Mucosa of stomach (tissue), 1 donor: Measurements from ENCODE around the gene FRMD4A.

Experiments used
- H3K27me3 ChIP-seq: one replicate; pipeline ENCODE4 v1.7.0; 2013; ENCODE audit warnings: mild to moderate bottlenecking, low read length; ENCODE audit not compliant: control insufficient read depth, insufficient read depth
- H3K36me3 ChIP-seq: one replicate; pipeline ENCODE4 v1.7.0; 2013; ENCODE audit warnings: low read length; ENCODE audit not compliant: control insufficient read depth, insufficient read depth
- H3K4me1 ChIP-seq: one replicate; pipeline ENCODE4 v1.7.0; 2013; ENCODE audit warnings: mild to moderate bottlenecking, low read length; ENCODE audit not compliant: control insufficient read depth, insufficient read depth
- H3K4me3 ChIP-seq: one replicate; pipeline ENCODE4 v1.7.0; 2013; ENCODE audit warnings: low read length
- H3K9ac ChIP-seq: one replicate; pipeline ENCODE4 v1.7.0; 2013; ENCODE audit warnings: mild to moderate bottlenecking, low read length, moderate library complexity
- H3K9me3 ChIP-seq: one replicate; pipeline ENCODE4 v1.7.0; 2013; ENCODE audit warnings: mild to moderate bottlenecking, low read length, moderate library complexity; ENCODE audit not compliant: control insufficient read depth
- donor health status: Pancreatic carcinoma.

Gene FRMD4A

DNA sequence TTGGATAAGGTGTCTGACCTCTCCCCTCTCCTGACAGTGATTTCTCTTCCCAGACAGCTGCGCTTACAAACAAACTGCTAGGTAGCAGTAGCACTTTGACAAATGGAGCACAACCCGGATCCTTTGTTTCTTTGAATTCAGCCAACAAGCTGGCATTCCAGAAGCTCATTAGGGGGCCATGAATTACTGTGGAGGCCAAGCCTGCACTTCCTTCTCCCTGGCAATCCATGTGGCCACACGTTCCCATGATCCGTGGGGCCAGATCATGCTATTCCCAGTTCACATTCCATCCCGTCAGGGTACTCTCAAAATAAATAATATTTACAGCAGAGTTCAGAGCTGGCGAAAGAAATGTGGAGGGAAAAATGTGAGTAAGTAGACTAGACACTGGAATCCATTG, 571.6 kb downstream of the FRMD4A start:
- no peak overlapping the region for H3K9ac ChIP-seq
- H3K36me3 ChIP-seq: no peaks in the 10 kb centered on the region
- no peaks in the 10 kb centered on the region for H3K9me3 ChIP-seq
- H3K4me3 ChIP-seq: no peak overlapping the region
- no peaks in the 10 kb centered on the region for H3K27me3 ChIP-seq
- H3K4me1 ChIP-seq: no peaks in the 10 kb centered on the region

DNA sequence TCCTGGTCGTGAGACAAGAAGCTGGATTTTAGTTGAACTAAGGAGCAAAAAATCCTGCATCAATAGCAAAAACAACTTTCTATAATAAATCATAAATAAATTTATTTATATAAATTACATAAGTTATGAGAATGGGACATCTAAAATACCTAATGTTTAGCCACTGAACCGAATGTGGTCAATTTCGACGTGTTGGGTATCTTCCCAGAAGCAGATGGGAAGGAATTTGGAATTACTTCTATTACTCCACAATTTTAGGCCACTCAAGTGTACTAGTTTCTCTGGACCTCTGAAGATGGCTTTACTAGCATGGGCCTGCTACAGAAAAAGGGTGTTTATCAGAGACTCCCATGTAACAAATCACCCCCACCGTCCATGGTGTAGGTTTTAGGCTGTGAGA, 572.0 kb downstream of the FRMD4A start:
- Histone ChIP-seq H3K4me1 (no peaks in the 10 kb centered on the region), H3K4me3 (no peak overlapping the region), H3K36me3 (no peaks in the 10 kb centered on the region), H3K27me3 (no peaks in the 10 kb centered on the region), H3K9me3 (no peaks in the 10 kb centered on the region), H3K9ac (no peak overlapping the region)

DNA sequence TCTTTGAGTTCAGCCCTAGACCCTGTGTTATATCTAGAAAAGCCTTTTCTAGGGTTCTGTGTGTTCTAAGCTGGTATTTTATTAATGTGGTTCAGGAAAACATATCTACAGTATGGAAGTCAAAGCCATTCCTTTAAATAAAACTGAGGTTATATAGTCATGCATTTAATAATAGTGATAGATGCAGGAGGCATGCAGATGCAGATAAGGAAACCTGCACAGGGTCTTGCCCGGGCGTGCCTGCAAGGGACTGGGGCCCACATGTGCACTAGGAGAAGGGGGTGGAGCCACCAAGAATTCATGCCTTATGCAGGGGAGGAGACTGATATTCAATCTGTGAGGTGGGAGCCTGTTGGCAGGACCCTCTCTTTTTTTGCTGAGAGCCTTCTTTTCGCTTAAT, 572.4 kb downstream of the FRMD4A start:
- H3K36me3 ChIP-seq: no peaks in the 10 kb centered on the region
- no peaks in the 10 kb centered on the region for H3K9me3 ChIP-seq
- no peak overlapping the region for H3K4me3 ChIP-seq
- H3K4me1 ChIP-seq: no peaks in the 10 kb centered on the region
- no peaks in the 10 kb centered on the region for H3K27me3 ChIP-seq
- no peak overlapping the region for H3K9ac ChIP-seq

DNA sequence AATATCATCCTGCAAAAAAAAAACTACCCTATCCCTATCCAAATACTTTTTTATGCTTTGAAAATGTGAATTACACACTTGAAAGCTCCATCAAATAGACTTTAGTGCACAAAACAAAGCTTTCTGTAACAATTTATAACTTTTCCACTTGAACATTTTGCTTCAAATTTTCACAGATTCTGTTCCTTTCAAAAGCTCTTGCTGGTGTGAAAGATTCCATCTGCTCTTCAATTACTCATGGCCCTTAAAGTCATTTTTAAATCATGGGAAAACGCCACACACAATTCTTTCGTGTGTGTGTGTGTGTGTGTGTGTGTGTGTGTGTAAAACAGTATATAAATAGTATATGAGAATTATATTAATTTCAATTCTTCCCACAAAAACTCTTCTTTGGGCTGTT, 576.4 kb downstream of the FRMD4A start:
- Histone ChIP-seq H3K4me3 (no peak overlapping the region), H3K9me3 (no peaks in the 10 kb centered on the region), H3K9ac (no peak overlapping the region)

DNA sequence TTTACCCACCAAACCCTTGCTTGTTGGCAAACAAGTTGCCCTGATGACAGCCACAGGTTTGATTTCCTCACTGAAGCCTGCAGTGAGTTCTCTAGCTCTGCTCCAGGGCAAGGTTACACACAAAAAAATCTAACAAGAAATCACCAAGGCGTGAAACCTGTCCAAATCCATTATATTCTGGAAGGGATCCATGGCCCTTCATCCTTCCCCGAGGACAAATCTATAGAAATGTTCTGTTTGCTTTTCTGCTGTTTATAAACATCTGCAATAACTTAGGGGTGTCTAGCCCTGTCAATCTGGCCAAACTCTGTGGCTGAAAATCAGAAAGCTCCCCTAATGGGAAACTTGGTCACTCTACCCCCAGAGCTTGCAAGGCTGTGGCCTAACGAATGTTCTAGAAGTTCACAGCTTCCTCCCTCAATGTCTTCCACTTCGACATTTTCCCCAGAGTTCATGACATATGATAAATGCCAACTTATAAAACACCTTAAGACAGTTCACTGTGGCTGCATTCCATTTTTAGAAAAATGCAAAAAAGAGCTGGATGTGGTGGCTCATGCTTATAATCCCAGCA, 579.4 kb downstream of the FRMD4A start:
- no peaks in the 10 kb centered on the region for H3K36me3 ChIP-seq
- no peaks in the 10 kb centered on the region for H3K4me1 ChIP-seq
- H3K9me3 ChIP-seq: no peaks in the 10 kb centered on the region
- no peak overlapping the region for H3K4me3 ChIP-seq
- H3K9ac ChIP-seq: no peak overlapping the region
- H3K27me3 ChIP-seq: no peaks in the 10 kb centered on the region

More for the DNA sequence above, 576.4 kb downstream of the FRMD4A start:
- H3K36me3 ChIP-seq: no peaks in the 10 kb centered on the region
- no peaks in the 10 kb centered on the region for H3K27me3 ChIP-seq
- no peaks in the 10 kb centered on the region for H3K4me1 ChIP-seq

DNA sequence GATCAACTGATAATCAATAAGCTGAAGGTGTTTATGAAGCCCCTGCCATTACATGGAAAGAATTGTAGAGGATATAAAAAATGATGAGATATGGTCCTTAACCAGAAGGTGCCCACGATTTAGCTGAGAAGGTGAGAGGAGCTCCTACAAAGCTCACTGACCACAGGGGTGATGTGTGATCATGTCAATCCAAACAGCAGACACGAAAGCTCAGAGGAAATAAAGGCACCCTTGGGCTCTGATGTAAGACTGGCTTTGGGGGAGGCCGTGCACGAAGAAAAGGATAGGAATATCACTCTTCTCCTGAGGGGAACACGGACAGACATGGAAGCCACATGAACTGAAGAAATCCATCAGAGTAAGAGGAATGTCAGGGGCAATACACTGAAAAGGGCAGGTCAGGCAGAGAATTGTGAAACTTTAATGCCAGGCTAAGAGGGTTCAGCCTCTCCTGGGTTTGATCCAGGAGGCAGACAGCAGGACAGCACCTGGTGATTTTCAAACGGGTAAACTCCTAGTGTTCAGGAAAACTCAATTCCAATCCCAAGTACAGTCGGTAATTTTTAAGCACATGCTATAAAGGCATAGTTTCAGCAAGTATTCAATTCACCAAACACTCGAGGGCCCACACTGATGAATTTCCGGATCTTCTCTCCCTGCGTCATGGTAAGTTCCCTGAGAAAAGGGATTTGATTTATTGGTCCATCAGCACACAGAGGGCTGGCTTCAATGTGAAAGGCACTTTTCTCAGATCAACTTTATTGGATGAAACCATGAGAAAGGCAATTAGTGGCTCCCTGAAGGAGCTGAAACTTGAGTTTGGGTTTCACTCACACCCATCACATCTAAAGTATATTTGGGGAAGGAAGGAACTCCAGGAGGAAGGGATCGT, 580.2 kb downstream of the FRMD4A start:
- no peaks in the 10 kb centered on the region for H3K4me1 ChIP-seq
- no peaks in the 10 kb centered on the region for H3K27me3 ChIP-seq
- H3K9me3 ChIP-seq: no peaks in the 10 kb centered on the region
- no peak overlapping the region for H3K4me3 ChIP-seq
- no peaks in the 10 kb centered on the region for H3K36me3 ChIP-seq
- H3K9ac ChIP-seq: no peak overlapping the region

DNA sequence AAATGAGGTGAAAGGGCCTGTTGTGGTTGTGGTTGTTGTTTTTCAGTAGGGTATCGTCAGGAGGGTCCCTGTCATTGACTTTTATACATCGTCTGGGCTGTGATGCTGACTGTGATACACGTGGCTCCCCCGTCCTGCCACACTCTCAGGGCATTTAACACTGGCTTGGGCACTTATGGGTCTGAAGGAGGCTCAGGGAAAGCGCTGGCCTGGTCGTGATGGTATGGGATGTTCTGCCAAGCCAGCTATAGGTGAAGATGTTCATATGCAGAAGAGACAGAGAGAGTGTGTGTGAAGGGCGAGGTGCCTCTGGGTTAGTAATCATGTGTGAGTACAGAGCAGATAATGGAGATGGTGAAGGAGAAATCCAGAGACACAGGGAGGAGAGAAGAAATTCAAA, 585.5 kb downstream of the FRMD4A start:
- Histone ChIP-seq H3K9ac (no peak overlapping the region), H3K36me3 (no peaks in the 10 kb centered on the region), H3K9me3 (no peaks in the 10 kb centered on the region), H3K27me3 (no peaks in the 10 kb centered on the region), H3K4me1 (no peaks in the 10 kb centered on the region), H3K4me3 (no peak overlapping the region)

DNA sequence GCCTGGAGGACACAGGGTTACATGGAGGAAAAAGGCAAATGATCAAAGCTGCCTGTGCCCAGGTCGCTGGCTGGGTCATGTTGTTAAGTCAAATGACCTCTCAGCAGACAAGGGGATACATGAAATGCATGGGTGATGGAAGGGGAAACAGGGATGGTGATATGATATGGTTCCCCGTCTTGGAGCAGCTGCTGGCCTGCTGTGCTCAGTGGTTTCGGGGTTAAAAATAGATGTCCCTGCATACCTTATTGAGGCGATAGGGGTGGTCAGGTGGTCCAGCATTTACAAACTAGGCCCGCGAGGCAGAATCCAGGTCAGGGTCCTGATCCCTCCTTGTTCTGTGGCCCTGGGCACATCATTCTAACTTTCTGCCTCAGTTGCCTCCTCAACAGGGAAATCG, 586.8 kb downstream of the FRMD4A start:
- Histone ChIP-seq H3K9me3 (no peaks in the 10 kb centered on the region), H3K4me1 (no peaks in the 10 kb centered on the region), H3K27me3 (no peaks in the 10 kb centered on the region), H3K36me3 (no peaks in the 10 kb centered on the region), H3K4me3 (no peak overlapping the region), H3K9ac (no peak overlapping the region)

DNA sequence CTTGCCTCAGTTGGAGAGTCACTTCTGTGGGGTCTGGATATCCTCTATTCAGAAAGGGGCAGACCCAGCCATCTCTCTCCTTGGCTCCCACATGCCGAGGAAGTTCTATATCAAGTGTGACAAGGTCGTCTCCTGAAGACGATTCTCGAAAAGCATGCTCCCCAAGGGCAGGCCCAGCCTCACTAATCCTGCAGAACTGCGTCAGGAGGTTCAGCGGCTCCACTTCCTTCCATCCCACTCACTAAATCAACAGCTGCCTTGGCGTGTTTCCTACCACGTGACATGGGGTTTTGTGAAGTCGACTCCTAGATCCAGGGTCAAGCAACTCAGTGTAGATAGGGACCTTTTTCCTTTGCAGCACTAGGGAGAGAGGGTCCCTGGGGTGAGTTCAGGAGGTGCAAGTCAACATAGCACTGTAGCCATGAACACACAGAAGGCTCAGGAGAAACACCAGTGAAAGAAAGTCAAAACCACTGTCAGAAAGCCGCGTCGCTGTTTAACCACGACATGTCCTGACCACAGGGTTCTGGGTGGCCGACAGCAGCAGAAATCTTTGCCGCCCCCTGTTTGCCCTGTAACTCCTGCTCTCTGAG, 587.5 kb downstream of the FRMD4A start:
- Histone ChIP-seq H3K4me3 (no peak overlapping the region), H3K36me3 (no peaks in the 10 kb centered on the region), H3K27me3 (no peaks in the 10 kb centered on the region), H3K4me1 (no peaks in the 10 kb centered on the region), H3K9ac (no peak overlapping the region), H3K9me3 (no peaks in the 10 kb centered on the region)

DNA sequence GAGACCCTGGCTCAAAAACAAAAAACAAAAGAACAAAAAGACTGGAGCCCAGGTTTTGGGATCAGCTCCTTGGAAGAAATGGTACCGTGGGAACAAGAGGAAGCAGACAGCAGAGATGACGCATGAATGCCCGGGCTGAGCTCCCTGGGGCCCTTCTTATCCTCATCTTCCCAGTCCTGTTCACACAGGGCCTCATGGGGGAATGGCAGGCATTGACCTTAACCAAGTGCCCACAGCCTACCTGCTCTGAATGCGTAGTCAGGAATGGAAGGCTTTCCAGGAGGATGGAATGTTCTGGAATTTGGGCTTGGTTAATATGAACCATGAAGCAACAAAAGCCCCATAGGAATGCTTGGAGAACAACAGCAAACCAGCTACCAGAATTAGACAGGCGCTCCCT, 589.3 kb downstream of the FRMD4A start:
- Histone ChIP-seq H3K9ac (no peak overlapping the region), H3K4me1 (no peaks in the 10 kb centered on the region), H3K36me3 (no peaks in the 10 kb centered on the region), H3K9me3 (no peaks in the 10 kb centered on the region), H3K27me3 (no peaks in the 10 kb centered on the region), H3K4me3 (no peak overlapping the region)

DNA sequence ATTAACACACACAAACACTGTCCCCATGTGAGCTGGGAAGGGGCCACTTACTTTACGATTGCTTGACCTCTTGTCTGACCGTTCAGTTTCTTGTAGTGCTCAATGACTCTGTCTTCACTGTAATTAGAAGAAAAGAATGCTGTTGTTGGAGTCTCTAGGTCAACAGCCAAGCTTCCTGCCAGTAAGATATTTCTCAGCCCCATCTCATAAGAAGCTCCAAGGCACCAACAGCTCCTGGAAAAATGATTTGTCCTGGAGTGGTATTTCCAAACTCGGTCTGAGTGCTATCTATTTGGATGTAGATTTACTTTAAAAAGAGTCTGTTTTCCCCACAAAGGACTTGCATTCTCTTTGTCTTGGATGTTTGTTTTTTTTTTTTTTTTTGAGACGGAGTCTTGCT, 590.3 kb downstream of the FRMD4A start:
- H3K9me3 ChIP-seq: no peaks in the 10 kb centered on the region

DNA sequence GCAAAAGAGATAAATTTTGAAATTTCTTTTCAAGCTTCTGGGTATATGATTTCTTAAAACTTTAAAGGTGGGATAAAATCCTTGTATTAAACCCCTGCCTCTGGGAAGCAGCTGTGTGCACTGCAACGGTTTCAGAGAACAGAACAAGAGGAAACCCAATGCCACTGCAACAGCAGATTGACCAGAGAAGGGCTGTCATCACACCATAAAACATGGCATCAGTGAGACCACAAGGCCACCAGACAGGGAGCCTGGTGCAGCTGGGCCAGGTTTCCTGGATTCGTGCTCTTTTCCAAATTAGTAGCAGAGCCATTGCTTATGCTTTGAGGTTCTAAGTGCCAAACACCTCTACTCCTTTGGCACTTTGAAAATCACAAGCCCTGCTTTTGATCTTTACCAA, 591.5 kb downstream of the FRMD4A start:
- no peaks in the 10 kb centered on the region for H3K27me3 ChIP-seq
- H3K36me3 ChIP-seq: no peaks in the 10 kb centered on the region
- no peaks in the 10 kb centered on the region for H3K9me3 ChIP-seq
- no peak overlapping the region for H3K4me3 ChIP-seq
- no peak overlapping the region for H3K9ac ChIP-seq
- H3K4me1 ChIP-seq: no peaks in the 10 kb centered on the region

More for the DNA sequence above, 590.3 kb downstream of the FRMD4A start:
- H3K36me3 ChIP-seq: no peaks in the 10 kb centered on the region
- no peak overlapping the region for H3K9ac ChIP-seq
- H3K27me3 ChIP-seq: no peaks in the 10 kb centered on the region
- H3K4me3 ChIP-seq: no peak overlapping the region
- H3K4me1 ChIP-seq: no peaks in the 10 kb centered on the region
